ENCODE results near the gene BPIFB6.

The BPIFB6 gene

DNA sequence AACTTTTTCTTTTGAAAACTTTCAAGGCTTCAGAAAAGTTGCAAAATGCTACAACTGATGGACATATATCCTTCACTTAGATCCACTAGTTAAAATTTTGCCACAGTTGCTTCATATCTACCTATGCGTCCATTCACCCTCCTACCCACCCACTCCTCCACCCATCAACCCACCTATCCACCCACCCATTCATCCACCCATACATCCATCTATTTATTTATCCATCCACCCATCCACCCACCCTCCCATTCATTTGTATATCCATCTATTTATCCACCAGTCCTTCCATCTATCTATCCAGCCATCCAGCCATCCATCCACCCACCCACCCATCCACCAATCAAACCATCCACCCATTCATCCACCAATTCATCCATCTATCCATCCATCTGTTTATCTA, 61.6 kb downstream of the BPIFB6 start:
- FAIRE-seq, result no peak

- no peak for FAIRE-seq
Measured at GRCh38 chr20:33093582-33093981, 62.1 kb downstream of the BPIFB6 start.

Measured in endometrium (tissue), 2 donors.